COLO668 (cell line): Measurements from ENCODE around the gene FARS2.

Experiments used
- DNase-seq: peaks from one replicate; lab custom pipeline; 2025; ENCODE audit not compliant: unreplicated experiment; lab: John Stamatoyannopoulos, UW

The FARS2 gene

DNA sequence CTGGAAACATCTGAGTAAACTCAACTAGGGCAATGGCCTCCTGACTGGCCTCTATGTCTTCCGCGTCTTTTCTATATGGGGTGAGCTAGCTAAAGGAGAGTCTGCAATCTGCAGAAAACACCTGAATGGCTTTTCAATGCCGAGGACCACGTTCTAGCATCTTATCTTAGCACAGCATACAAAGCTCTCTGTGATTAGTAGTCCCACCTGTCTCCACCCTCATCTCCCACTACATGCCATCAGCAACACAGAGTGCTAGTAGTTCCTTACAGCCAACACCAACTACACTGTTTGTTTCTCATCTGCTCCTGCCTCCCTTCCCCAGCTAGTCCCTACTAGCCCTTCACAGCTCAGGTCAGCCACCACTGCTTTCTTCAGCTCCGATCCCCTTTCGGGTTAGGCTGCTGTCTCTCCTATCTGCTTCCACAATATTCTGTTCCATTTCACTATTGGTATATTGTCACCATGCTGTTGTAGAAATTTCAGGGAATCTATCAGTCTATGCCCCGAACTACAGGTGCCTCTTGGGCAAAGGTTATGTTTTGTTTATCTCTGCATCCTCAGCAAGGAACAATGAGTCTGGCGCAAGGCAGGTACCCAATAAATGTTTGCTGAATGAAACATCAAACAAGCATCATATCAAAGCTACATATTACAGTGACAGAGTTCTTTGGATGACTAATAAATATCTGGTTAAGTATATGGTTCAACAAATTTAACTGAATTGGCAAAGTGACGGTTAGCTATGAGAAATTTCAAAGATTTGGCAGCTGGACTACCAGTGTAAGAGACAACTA, 12.8 kb upstream of the FARS2 start:
- peak; percentile 9 for DNase-seq

GRCh38 chr6:5249451-5250122, 11.7 kb upstream of the FARS2 start:
- DNase-seq = no peak

DNA sequence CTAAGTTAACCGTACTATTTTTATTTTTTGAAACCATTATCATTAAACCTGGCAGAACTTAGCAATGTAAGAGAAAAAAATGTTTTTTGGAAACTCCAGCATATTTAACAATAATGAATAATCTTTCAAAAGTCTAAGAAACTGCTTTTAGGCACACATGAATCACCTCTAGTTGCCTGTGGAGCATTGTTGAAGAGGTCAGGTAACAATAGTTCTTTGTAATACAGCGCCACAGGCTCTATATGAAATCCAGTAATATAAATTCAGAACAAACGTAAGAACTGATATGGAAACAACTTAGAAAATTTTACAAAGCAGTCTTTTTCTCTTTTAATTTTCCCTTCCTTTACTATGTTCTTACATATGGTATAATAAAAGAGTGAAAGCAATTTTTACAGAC, 10.9 kb upstream of the FARS2 start:
- no peak for DNase-seq

DNA sequence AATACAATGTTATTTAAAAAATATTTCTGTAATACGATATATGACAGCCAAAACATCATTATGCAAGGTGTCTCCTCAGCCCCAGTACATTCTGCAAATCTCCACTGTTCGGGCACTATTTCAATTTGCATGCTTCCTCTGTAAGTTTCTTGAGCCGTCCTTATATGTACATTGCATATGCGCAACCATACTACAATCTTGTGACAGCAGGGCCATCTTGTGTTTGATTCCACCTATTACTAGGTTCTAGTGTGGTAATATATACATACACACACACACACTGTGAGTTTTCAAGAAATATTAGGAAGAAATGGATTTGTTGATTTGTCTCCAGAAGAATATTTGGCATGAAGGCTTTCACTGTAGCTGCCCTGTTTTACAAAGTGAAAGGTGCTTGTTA, 10.4 kb upstream of the FARS2 start:
- DNase-seq = no peak

DNA sequence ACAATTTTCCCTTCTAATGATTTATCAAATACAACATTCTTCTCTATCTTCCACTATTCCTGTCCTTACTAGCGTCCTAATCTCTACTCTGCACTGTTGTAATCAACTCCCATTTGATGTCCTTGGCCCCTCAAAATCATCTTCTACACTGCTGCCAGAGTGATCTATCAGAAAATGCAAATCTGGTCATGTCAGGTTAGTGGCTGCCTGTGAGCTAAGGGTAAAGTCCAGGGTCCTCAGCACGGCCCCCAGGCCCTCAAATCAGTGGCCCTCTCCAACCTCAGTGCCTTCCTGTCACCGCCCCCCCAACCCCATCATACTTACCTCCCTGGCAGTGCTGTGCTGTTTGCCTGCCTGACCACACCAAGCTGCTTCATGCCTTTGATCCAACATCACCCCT, 4.4 kb upstream of the FARS2 start:
- no peak for DNase-seq

- no peak for DNase-seq
These were observed 3.9 kb upstream of the FARS2 start for GRCh38 chr6:5257400-5257799.

- DNase-seq = no peak
These were observed 1.9 kb upstream of the FARS2 start for GRCh38 chr6:5259428-5259827.

DNA sequence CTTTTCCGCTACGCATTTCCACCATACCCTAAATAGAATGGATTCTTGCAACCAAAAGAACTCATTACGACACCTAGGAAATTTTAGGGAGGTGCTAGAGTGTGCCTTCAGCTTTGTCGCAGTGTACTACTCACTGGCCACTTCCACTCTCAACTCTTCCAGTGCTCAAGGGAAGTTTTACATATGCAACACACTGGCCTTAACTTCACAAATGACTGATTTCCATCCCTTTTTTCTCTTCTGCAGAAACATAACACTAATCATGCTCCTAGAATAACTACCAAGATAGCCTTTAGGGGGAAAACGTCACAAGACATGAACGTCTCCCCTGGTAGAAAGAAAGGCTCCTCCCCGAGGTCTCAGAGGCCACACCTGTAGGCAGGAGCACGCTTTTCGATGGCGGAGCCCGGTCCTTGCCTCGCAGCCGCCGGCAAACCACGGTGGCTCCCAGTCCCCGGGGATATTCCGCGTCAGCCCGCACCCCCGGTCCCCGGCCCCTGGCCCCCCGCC, 1.1 kb upstream of the FARS2 start:
- peak; percentile 52 for DNase-seq

DNA sequence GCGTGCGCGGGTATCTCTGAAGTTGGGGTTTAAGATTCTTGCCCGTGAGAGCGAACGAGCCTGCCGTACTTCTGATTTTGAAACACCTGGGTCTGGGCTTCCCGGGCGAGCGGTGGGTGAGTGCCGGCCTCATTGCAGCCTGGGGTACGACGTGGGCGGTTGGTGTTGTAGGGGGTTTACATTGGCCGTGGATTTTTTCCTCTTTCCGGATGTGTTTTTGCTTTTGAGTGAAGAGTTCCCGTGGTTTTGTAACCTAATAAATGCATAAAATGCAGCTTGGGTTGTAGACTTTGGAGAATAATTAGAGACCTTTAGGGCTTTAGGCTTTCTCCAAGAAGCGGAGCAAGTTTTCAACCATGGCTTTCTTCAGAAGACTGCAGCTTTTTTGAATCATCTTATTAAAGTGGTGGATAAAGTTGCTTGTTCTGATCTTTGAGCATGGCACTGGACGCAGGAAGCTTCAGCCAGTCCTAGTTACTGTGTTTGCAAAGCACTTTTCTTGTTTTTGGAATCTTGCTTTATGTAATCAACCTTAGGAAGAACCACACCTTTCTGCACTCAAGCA, 314 bp downstream of the FARS2 start:
- no peak for DNase-seq

DNA sequence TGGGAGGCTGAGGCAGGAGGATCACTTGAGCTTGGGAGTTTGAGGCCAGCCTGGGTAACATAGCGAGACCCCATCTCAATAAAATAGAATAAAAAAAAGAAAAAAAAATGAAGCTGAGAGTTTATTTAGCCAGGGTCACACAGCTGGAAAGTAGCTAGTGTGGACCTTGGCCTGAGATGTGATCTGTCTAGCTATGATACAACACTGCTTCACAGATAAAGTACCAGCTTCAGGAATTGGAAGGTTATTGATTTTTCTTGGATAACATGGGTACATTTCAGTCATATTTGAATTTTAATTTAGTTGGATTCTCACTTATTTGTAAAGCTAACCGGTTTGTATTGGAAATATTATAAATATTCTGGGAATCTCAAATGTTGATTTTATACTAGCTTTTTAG, 5.1 kb downstream of the FARS2 start:
- DNase-seq = no peak

DNA sequence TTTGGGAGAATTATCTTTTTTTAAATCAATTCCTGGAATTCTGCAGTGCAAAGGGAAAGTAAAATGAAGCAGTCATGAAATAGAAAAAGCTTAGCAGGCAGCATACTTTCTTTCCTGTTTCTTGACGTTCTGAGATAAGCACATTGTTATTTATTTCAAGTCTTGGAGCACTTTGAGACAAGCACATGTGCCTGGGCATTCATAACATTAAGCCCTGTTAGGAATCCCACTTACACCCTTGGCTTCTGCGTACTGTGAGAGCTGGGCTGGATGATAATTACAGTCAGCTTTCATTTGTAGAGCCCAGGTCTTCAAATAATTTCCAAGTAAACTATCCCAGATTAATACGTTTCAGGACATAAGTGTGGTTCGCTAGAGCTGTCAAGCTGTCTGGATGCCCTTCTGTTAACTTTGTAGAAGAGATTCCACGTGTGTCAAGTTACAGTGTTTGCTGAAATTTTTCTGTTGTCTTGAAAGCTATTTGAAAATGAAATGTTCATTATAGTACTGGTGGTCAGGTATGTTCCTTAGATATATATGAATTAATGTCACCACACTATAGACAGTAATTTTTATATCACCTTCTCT, 8.9 kb downstream of the FARS2 start:
- no peak for DNase-seq

DNA sequence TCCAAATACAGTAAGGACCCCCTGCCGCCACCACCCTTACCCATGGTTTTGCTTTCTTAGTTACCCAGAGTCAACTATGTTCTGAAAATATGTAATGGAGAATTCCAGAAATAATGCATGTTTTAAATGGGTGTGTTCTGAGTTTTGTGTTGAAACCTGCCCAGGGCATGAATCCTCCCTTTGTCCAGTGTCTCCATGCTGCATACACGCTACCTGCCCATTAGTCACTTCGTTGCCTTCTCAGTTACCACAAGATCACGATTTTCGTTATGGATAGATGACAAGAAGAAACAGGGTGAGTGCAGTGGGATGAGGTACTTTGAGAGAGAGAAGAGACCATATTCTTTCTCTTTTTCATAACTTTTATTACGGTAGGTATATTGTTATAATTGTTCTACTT, 10.6 kb downstream of the FARS2 start:
- no peak for DNase-seq

DNA sequence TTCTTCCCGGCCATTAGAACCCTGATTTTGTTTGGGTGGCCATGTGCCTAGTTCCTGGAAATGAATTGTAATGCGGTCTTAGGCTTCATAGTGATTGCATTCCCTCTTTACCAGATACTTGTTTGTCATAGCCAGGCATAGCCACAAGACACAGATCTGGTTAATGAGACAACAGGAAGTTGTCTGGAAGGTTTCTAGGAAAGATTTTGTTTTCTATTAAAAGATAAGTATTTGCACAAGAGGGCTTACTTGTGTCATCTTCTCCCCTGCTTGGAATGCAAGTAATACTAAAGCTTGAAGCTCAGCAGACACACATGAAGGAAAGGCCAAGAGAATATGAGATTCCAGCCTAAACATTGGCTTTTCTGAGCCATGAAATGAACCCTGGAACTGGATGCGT, 12.9 kb downstream of the FARS2 start:
- no peak for DNase-seq

DNA sequence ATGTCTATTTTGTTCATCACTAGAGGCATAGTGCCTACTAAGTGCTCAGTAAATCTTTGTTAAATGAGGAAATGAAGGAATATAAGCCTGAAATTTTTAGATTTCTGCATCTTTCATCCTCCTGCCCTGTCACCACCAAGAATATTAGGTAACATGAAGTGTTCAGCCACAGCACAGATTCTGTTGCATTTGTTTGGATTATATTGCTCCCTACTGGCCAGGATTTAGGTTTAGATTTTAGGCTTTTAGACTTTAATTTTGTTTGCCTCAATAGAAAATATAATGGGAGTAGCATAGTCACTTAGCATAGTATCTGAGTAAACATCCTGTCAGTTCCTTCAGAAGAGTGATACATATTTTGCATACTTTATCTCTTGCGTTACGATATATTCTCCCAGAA, 14.2 kb downstream of the FARS2 start:
- DNase-seq = no peak

DNA sequence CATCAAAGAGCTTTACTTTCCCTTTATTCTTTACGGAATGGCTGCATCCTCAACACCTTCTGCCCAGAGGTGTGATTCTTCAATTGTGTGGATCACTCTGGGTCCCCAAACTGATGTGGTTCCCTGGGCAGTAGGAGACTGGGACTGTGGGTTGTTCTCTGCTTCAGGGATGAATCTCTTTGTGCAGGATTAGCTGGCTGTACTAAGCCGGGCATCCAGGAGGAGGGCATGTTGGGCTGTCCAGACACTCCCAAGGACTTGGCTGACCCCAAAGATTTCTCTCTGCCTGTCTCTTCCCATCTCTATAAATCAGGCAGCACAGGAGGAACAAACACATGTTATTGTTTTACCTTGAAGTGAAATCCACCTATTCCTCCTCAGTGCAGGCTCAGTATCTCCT, 15.3 kb downstream of the FARS2 start:
- DNase-seq = no peak

- no peak for DNase-seq
These were observed 16.3 kb downstream of the FARS2 start for GRCh38 chr6:5277589-5277988.

GRCh38 chr6:5278047-5278446, 16.7 kb downstream of the FARS2 start:
- no peak for DNase-seq

GRCh38 chr6:5278565-5279120, 17.3 kb downstream of the FARS2 start:
- no peak for DNase-seq

GRCh38 chr6:5279891-5280338, 18.6 kb downstream of the FARS2 start:
- DNase-seq = no peak

DNA sequence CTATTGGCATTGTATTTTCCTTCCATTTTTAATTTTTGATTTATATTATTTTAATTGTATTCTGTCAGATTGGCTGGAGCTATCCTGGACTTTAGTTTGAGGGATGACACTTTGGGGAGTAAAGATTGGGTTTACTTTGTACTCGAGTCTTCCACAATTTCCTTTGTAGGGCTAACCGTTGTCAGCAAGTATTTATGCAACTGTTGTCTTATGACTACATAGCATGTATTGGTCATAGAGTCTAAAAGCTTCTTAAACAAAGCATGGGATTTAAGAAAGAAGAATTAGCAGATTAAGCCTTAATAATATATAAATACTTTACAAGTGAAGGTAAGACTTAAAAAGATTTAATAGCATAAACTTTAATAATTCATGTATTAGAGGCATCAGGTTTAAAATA, 19.6 kb downstream of the FARS2 start:
- DNase-seq = no peak

DNA sequence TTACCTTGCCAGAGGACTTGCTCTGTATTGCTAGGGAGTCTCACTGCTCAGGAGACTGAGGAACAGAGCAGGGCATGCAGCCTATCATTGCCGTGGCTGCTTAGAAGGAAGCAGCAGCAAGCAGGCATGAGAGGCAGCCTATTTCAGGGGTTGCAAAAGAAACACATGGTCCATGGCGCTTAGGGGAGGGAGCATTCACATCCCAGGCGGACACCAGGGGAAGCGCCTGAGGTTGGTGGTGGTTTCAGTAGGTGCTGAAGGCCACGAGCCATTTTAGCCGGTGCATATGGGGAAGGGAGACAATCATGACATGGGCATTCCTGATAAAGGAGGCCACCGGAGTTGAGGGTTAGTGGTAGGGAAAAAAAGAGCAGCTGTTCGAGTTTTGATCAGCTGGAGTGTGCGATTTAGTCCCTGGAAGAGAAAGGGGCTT, 20.9 kb downstream of the FARS2 start:
- no peak for DNase-seq
